ENCODE measurements around the gene MAPK8.

DNA sequence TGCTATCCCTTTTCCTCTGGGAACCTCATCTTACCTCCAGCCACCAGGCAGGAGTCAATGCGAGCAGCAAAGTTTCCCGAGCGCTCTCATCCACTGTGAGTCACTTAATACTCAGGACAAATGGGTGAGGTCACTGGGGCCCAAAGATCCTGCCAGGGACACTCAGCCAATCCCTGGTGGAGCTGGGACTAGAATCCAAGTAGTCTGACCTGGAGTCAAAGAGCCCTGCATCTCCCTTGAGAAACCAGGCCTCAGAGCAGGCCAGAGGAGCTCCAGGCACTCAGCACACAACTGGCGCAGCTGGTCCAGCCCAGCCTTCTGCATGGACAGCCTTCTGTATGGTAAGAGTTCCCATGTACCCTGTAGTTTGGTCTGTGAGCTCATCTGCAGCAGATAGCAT is 142.3 kb downstream of the MAPK8 start:
- TF ChIP-seq, protein P1, sequence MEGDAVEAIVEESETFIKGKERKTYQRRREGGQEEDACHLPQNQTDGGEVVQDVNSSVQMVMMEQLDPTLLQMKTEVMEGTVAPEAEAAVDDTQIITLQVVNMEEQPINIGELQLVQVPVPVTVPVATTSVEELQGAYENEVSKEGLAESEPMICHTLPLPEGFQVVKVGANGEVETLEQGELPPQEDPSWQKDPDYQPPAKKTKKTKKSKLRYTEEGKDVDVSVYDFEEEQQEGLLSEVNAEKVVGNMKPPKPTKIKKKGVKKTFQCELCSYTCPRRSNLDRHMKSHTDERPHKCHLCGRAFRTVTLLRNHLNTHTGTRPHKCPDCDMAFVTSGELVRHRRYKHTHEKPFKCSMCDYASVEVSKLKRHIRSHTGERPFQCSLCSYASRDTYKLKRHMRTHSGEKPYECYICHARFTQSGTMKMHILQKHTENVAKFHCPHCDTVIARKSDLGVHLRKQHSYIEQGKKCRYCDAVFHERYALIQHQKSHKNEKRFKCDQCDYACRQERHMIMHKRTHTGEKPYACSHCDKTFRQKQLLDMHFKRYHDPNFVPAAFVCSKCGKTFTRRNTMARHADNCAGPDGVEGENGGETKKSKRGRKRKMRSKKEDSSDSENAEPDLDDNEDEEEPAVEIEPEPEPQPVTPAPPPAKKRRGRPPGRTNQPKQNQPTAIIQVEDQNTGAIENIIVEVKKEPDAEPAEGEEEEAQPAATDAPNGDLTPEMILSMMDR (IDR thresholded peaks at IDR 0.05): no peak
- TF ChIP-seq POLR2AphosphoS5 (IDR thresholded peaks at IDR 0.05; ENCODE audit: insufficient read depth in 1 of 2, low read depth in 1 of 2): no peak
- TF ChIP-seq POLR2A (IDR thresholded peaks at IDR 0.05): no peak
